H9 (cell line): ENCODE measurements around the gene CACNA2D3. TPM values are rescaled to one million over a fixed set of nuclear protein-coding genes. Genes with fewer than 3 reads are reported as not detected.

Experiments used
- DNase-seq: peaks from one replicate; pipeline ENCODE4 v3.0.0-alpha.2; 2017
- H2AFZ ChIP-seq: one replicate; pipeline ENCODE4 v1.6.1; 2013; ENCODE audit warnings: mild to moderate bottlenecking, low read length, control low read depth, moderate library complexity
- H2AK5ac ChIP-seq: 2 replicates; pipeline ENCODE4 v1.6.1; 2013; ENCODE audit warnings: low read length, control low read depth, mixed read lengths; ENCODE audit not compliant: insufficient read length
- H2BK120ac ChIP-seq: one replicate; pipeline ENCODE4 v1.6.1; 2013; ENCODE audit warnings: low read depth, mild to moderate bottlenecking, low read length, control low read depth, inconsistent platforms; ENCODE audit not compliant: poor library complexity, severe bottlenecking
- H2BK12ac ChIP-seq: 2 replicates; pipeline ENCODE4 v1.6.1; 2013; ENCODE audit warnings: low read length, control low read depth, mixed read lengths, low read depth; ENCODE audit not compliant: insufficient read length
- H2BK15ac ChIP-seq: 2 replicates; pipeline ENCODE4 v1.6.1; 2013; ENCODE audit warnings: low read depth, low read length, control low read depth
- H2BK20ac ChIP-seq: one replicate; pipeline ENCODE4 v1.6.1; 2013; ENCODE audit warnings: low read depth, mild to moderate bottlenecking, low read length, control low read depth, inconsistent platforms; ENCODE audit not compliant: poor library complexity, severe bottlenecking
- H2BK5ac ChIP-seq: 2 replicates; pipeline ENCODE4 v1.6.1; 2013; ENCODE audit warnings: low read length, control low read depth, mixed read lengths; ENCODE audit not compliant: insufficient read length
- H3K14ac ChIP-seq: 2 replicates; pipeline ENCODE4 v1.6.1; 2013; ENCODE audit warnings: low read length, control low read depth; ENCODE audit not compliant: insufficient read depth
- H3K18ac ChIP-seq: 2 replicates; pipeline ENCODE4 v1.6.1; 2013; ENCODE audit warnings: low read depth, mild to moderate bottlenecking, mixed read lengths, low read length, control low read depth; ENCODE audit not compliant: insufficient read length
- H3K23ac ChIP-seq: 2 replicates; pipeline ENCODE4 v1.6.1; 2013; ENCODE audit warnings: low read length, control low read depth, mixed read lengths, low read depth; ENCODE audit not compliant: insufficient read length
- H3K23me2 ChIP-seq: 2 replicates; pipeline ENCODE4 v1.6.1; 2013; ENCODE audit warnings: low read depth, mild to moderate bottlenecking, mixed read lengths, low read length, control low read depth; ENCODE audit not compliant: insufficient read length, poor library complexity, severe bottlenecking
- H3K27ac ChIP-seq: 2 replicates; pipeline ENCODE4 v1.5.1; 2013; ENCODE audit warnings: low read length, control low read depth, mixed read lengths, low read depth; ENCODE audit not compliant: insufficient read length
- H3K27me3 ChIP-seq: 2 replicates; pipeline ENCODE4 v1.6.1; 2013; ENCODE audit warnings: low read length, control low read depth, inconsistent platforms; ENCODE audit not compliant: insufficient read depth
- H3K4ac ChIP-seq: 2 replicates; pipeline ENCODE4 v1.6.1; 2013; ENCODE audit warnings: low read depth, mild to moderate bottlenecking, control low read depth, inconsistent platforms, low read length, moderate library complexity
- H3K4me1 ChIP-seq: 2 replicates; pipeline ENCODE4 v1.6.1; 2013; ENCODE audit warnings: low read length, control low read depth, inconsistent platforms; ENCODE audit not compliant: insufficient read depth
- H3K4me2 ChIP-seq: 2 replicates; pipeline ENCODE4 v1.6.1; 2013; ENCODE audit warnings: low read length, control low read depth, mixed read lengths; ENCODE audit not compliant: insufficient read length, insufficient read depth
- H3K56ac ChIP-seq: 2 replicates; pipeline ENCODE4 v1.6.1; 2013; ENCODE audit warnings: low read depth, mild to moderate bottlenecking, mixed read lengths, low read length, control low read depth; ENCODE audit not compliant: insufficient read length
- H3K79me1 ChIP-seq: 2 replicates; pipeline ENCODE4 v1.6.1; 2013; ENCODE audit warnings: low read depth, mild to moderate bottlenecking, moderate library complexity, low read length, control low read depth, inconsistent platforms; ENCODE audit not compliant: insufficient read depth, poor library complexity, severe bottlenecking
- H3K79me2 ChIP-seq: 2 replicates; pipeline ENCODE4 v1.6.1; 2013; ENCODE audit warnings: low read length, control low read depth, inconsistent platforms; ENCODE audit not compliant: insufficient read depth
- H3K9ac ChIP-seq: 2 replicates; pipeline ENCODE4 v1.6.1; 2013; ENCODE audit warnings: low read length, control low read depth, mixed read lengths; ENCODE audit not compliant: insufficient read length; ENCODE audit errors: extremely low read depth
- H3K9me3 ChIP-seq: one replicate; pipeline ENCODE4 v1.6.1; 2013; ENCODE audit warnings: low read depth, low read length, inconsistent platforms; ENCODE audit not compliant: control insufficient read depth
- H3T11ph ChIP-seq: one replicate; pipeline ENCODE4 v1.6.1; 2013; ENCODE audit warnings: mild to moderate bottlenecking, low read length, control low read depth, inconsistent platforms
- H4K20me1 ChIP-seq: one replicate; pipeline ENCODE4 v1.6.1; 2013; ENCODE audit not compliant: control insufficient read depth, insufficient read length, insufficient read depth
- H4K5ac ChIP-seq: 2 replicates; pipeline ENCODE4 v1.6.1; 2013; ENCODE audit warnings: low read depth, mild to moderate bottlenecking, mixed read lengths, low read length, control low read depth; ENCODE audit not compliant: insufficient read length
- H4K8ac ChIP-seq: replicated peaks from 2 replicates; pipeline ENCODE4 v1.6.1; 2013; ENCODE audit warnings: low read length, control low read depth, mixed read lengths, low read depth; ENCODE audit not compliant: insufficient read length
- H4K91ac ChIP-seq: 2 replicates; pipeline ENCODE4 v1.6.1; 2013; ENCODE audit warnings: low read depth, mild to moderate bottlenecking, moderate library complexity, mixed read lengths, low read length, control low read depth; ENCODE audit not compliant: insufficient read length
- H3K27ac Mint-ChIP-seq, 3 experiments: 2 replicates in 2 of 3; 3 replicates in 1 of 3; pipeline ENCODE4 v1.8.0; 2020 to 2021; ENCODE audit warnings: mixed read lengths in 3 of 3, mild to moderate bottlenecking in 1 of 3, moderate library complexity in 1 of 3
- H3K27me3 Mint-ChIP-seq: 2 replicates; pipeline ENCODE4 v1.8.0; 2021; ENCODE audit warnings: low read depth, mild to moderate bottlenecking, moderate library complexity, mixed read lengths
- H3K36me3 Mint-ChIP-seq, 3 experiments: 2 replicates in 2 of 3; 3 replicates in 1 of 3; pipeline ENCODE4 v1.8.0; 2020 to 2021; ENCODE audit warnings: low read depth in 3 of 3, mixed read lengths in 3 of 3; ENCODE audit not compliant: insufficient read depth in 1 of 3
- H3K4me1 Mint-ChIP-seq, 2 experiments: 2 replicates each; pipeline ENCODE4 v1.8.0; 2020; ENCODE audit warnings: mixed read lengths in 2 of 2
- H3K4me3 Mint-ChIP-seq, 2 experiments: 2 replicates in 1 of 2; 3 replicates in 1 of 2; pipeline ENCODE4 v1.8.0; 2020 to 2021; ENCODE audit warnings: mild to moderate bottlenecking in 2 of 2, mixed read lengths in 2 of 2, moderate library complexity in 1 of 2
- H3K9me3 Mint-ChIP-seq, 2 experiments: 2 replicates in 1 of 2; 3 replicates in 1 of 2; pipeline ENCODE4 v1.8.0; 2020; ENCODE audit warnings: mild to moderate bottlenecking in 2 of 2, mixed read lengths in 2 of 2, moderate library complexity in 1 of 2
- CTCF ChIP-seq: fragments of 200-600 bp; sonication (generic); conservative IDR thresholded peaks from 3 replicates; pipeline ENCODE4 v1.8.0; 2021; ENCODE audit warnings: antibody characterized with exemption, mild to moderate bottlenecking
- WGBS: extraction: QIAGEN DNeasy Blood & Tissue Kit; methylation state at CpG from one replicate; pipeline ENCODE4 v1.1.7; 2013; ENCODE audit warnings: missing lambda C conversion rate, low lambda C conversion rate, mixed read lengths; ENCODE audit not compliant: insufficient read length; ENCODE audit errors: extremely low coverage; 5-methylcytosine and 5-hydroxymethylcytosine counted together
- total RNA-seq: library from RNA; stranded (reverse); gene quantifications from 2 replicates; pipeline ENCODE4 v1.2.1, GENCODE V29; 2021

The CACNA2D3 gene
- total RNA-seq, 1 experiment from 2014 or later, result 3.2 TPM

GRCh38 chr3:54905920-54906319 lies 783.6 kb downstream of the CACNA2D3 start:
- Histone ChIP-seq H2BK20ac (no peak overlapping the region), H2BK5ac (no peak overlapping the region), H3K4ac (no peak overlapping the region), H4K20me1 (no peaks in the 10 kb centered on the region), H3T11ph (no peak overlapping the region), H2BK15ac (no peak overlapping the region), H2AK5ac (no peak overlapping the region), H2BK120ac (no peak overlapping the region), H3K9me3 (no peaks in the 10 kb centered on the region), H3K27ac (no peak overlapping the region), H3K79me1 (no peaks in the 10 kb centered on the region), H3K23me2 (no peaks in the 10 kb centered on the region), H4K8ac (no peak overlapping the region), H3K14ac (no peak overlapping the region), H3K4me1 (no peaks in the 10 kb centered on the region), H3K9ac (no peak overlapping the region), H4K91ac (no peak overlapping the region), H3K56ac (no peak overlapping the region), H3K18ac (no peak overlapping the region), H3K79me2 (no peaks in the 10 kb centered on the region), H4K5ac (no peak overlapping the region), H2AFZ (no peak overlapping the region), H3K4me2 (no peak overlapping the region), H3K23ac (no peak overlapping the region), H3K27me3 (no peaks in the 10 kb centered on the region), H2BK12ac (no peak overlapping the region)
- H3K27ac Mint-ChIP-seq, result 0 out of 7 replicates have a peak overlapping the region, but pooled peaks of 1 of the 3 experiments have one; percentile 59
- DNase-seq, result no peak
- no peak overlapping the region for H3K4me3 Mint-ChIP-seq
- H3K36me3 Mint-ChIP-seq, result peaks cover 0 to 7% (median 1%) of the 10 kb centered on the region in 3 experiments; a peak in 3 of 7 replicates
- H3K9me3 Mint-ChIP-seq, result no peaks in the 10 kb centered on the region; a peak in 1 of 5 replicates
- H3K4me1 Mint-ChIP-seq, result no peaks in the 10 kb centered on the region
- H3K27me3 Mint-ChIP-seq, result no peaks in the 10 kb centered on the region
- WGBS, result no CpG with 5 or more reads among the region's 3 CpGs
- no peak for TF ChIP-seq CTCF
